HEK293T (cell line): ENCODE data around the gene CHRD.

Experiments
- BHLHE40 ChIP-seq: fragments of 450-650 bp; IDR thresholded peaks from 2 replicates; pipeline ENCODE4 v1.6.1; 2016; ENCODE audit warnings: mild to moderate bottlenecking, moderate library complexity, borderline replicate concordance
- CTBP1 ChIP-seq: fragments of 450-650 bp; IDR thresholded peaks from 2 replicates; pipeline ENCODE4 v1.6.1; 2016; ENCODE audit warnings: borderline replicate concordance
- ELF4 ChIP-seq: fragments of 450-650 bp; IDR thresholded peaks from 2 replicates; pipeline ENCODE4 v1.6.1; 2017; ENCODE audit warnings: antibody characterized with exemption
- FOXA1 ChIP-seq: fragments of 450-650 bp; IDR thresholded peaks from 2 replicates; pipeline ENCODE4 v1.6.1; 2016; ENCODE audit warnings: mild to moderate bottlenecking
- FOXK2 ChIP-seq: fragments of 450-650 bp; IDR thresholded peaks from 2 replicates; pipeline ENCODE4 v1.6.1; 2016; ENCODE audit warnings: mild to moderate bottlenecking
- FOXM1 ChIP-seq: fragments of 450-650 bp; IDR thresholded peaks from 2 replicates; pipeline ENCODE4 v1.6.1; 2017; ENCODE audit warnings: mild to moderate bottlenecking, borderline replicate concordance
- L3MBTL2 ChIP-seq: fragments of 450-650 bp; conservative IDR thresholded peaks from 2 replicates; pipeline ENCODE4 v1.6.1; 2016; ENCODE audit warnings: mild to moderate bottlenecking
- LEF1 ChIP-seq: fragments of 450-650 bp; IDR thresholded peaks from 2 replicates; pipeline ENCODE4 v1.6.1; 2017; ENCODE audit warnings: mild to moderate bottlenecking, borderline replicate concordance
- SUZ12 ChIP-seq: fragments of 450-650 bp; IDR thresholded peaks from 2 replicates; pipeline ENCODE4 v1.6.1; 2016; ENCODE audit warnings: mild to moderate bottlenecking
- TARDBP ChIP-seq: fragments of 450-650 bp; IDR thresholded peaks from 2 replicates; pipeline ENCODE4 v1.6.1; 2016

DNA sequence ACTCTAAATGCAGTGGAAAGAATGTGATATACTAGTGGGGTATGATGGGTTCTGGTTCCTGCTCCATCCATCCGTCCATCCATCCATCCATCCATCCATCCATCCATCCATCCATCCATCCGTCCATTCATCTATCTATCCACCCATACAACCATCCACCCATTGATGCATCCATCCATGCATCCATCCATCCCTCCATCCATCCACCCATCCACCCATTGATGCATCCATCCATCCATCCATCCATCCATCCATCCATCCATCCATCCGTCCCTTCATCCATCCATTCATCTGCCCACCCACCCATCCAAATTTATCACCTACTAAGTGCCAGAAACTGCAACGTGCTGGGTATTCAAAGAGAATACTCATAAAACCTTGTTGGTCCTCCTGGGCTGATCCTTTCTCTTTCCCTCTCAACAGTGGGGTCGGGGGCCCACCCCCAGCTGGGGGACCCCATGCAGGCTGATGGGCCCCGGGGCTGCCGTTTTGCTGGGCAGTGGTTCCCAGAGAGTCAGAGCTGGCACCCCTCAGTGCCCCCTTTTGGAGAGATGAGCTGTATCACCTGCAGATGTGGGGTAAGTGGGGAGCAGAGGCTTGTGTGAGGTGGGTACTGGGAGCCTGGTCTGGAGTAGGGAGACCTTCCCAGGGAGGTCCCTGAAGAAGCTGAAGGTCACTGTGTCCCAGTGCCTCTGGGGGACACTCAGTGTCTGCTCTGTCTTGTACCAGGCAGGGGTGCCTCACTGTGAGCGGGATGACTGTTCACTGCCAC is 8.5 kb downstream of the CHRD start:
- no peak for TF ChIP-seq L3MBTL2
- TF ChIP-seq FOXM1, result no peak
- no peak for TF ChIP-seq FOXA1
- no peak for TF ChIP-seq SUZ12
- TF ChIP-seq FOXK2, result no peak
- TF ChIP-seq BHLHE40, result no peak
- TF ChIP-seq TARDBP, result no peak
- no peak for TF ChIP-seq LEF1
- no peak for TF ChIP-seq CTBP1
- no peak for TF ChIP-seq ELF4
